ENCODE results near the gene CAMK1D.

CAMK1D gene

DNA sequence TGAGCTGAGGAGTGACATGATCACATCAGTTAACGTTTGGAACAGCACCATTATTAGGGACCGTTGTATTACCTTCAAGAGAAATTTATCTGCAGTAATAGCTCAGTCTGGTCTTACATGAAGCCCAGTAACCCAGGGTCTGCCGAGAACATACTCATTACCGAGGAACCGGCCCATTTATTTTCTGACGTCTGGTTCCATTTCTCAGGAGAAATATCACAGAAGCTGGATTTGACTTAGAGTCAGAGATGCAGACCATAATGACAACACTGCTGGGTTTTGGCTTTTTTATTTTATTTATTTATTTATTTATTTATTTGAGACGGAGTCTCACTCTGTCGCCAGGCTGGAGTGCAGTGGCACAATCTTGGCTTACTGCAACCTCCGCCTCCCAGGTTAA is 489.0 kb downstream of the CAMK1D start:
- H3K27me3 ChIP-seq (ENCODE audit: insufficient read depth, low read length): no peaks in the 10 kb centered on the region
- H2AFZ ChIP-seq (ENCODE audit: low read length, unreplicated experiment): no peak overlapping the region

DNA sequence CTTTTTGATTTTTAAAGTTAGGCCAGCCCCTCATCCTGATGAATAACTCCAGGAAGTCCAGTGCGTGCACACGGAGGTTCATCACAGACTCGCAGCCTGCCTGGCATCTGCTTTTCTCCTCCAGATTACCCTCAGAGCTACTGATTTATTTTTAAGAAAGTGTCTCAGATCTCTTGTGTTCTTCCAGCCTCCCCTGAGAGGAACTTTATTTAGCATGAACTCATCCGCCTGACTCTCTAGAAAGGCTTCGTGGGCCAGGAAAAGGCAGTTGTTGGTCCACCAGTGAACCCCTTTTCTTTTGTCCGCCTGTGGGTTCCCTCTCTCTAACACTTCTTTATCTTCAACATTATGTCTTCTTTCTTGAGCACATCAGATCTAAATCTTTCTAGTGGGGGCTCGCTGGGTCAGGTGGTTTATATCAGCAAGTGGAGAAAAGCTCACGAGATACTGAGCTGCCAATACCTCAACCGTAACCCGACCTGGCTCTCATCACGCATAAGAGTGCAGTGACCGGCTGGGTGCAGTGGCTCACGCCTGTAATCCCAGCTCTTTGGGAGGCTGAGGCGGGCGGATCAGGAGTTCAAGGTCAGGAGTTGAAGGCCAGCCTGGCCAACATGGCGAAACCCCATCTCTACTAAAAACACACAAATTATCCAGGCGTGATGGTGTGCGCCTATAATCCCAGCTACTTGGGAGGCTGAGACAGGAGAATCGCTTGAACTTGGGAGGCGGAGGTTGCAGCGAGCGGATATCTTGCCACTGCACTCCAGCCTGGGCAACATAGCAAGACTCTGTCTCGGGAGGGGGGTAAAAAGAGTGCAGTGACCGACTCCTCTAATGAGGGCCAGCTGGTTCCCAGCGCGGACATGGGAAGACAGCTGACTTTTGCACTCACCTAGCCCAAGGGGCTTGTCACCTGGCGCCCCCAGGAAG is 489.9 kb downstream of the CAMK1D start:
- peaks cover 12% of the 10 kb centered on the region for H3K4me1 ChIP-seq (ENCODE audit: control insufficient read depth, insufficient read depth, low read length, unreplicated experiment)
- no peak overlapping the region for H3K27ac ChIP-seq (ENCODE audit: low read depth, low read length)
- H3K4me3 ChIP-seq (ENCODE audit: low read depth, low read length): no peak overlapping the region
- H2AFZ ChIP-seq (ENCODE audit: low read length, unreplicated experiment): no peak overlapping the region
- H3K79me2 ChIP-seq (ENCODE audit: control insufficient read depth, insufficient read depth, low read length, unreplicated experiment): no peaks in the 10 kb centered on the region
- H3K27me3 ChIP-seq (ENCODE audit: insufficient read depth, low read length): no peaks in the 10 kb centered on the region
- H3K36me3 ChIP-seq (ENCODE audit: insufficient read depth, low read length): no peaks in the 10 kb centered on the region

More for the DNA sequence above, 489.0 kb downstream of the CAMK1D start:
- Histone ChIP-seq H3K79me2 (ENCODE audit: control insufficient read depth, insufficient read depth, low read length, unreplicated experiment) (no peaks in the 10 kb centered on the region), H3K4me3 (ENCODE audit: low read depth, low read length) (no peak overlapping the region), H3K4me1 (ENCODE audit: control insufficient read depth, insufficient read depth, low read length, unreplicated experiment) (peaks cover 12% of the 10 kb centered on the region), H3K36me3 (ENCODE audit: insufficient read depth, low read length) (no peaks in the 10 kb centered on the region), H3K27ac (ENCODE audit: low read depth, low read length) (no peak overlapping the region)

DNA sequence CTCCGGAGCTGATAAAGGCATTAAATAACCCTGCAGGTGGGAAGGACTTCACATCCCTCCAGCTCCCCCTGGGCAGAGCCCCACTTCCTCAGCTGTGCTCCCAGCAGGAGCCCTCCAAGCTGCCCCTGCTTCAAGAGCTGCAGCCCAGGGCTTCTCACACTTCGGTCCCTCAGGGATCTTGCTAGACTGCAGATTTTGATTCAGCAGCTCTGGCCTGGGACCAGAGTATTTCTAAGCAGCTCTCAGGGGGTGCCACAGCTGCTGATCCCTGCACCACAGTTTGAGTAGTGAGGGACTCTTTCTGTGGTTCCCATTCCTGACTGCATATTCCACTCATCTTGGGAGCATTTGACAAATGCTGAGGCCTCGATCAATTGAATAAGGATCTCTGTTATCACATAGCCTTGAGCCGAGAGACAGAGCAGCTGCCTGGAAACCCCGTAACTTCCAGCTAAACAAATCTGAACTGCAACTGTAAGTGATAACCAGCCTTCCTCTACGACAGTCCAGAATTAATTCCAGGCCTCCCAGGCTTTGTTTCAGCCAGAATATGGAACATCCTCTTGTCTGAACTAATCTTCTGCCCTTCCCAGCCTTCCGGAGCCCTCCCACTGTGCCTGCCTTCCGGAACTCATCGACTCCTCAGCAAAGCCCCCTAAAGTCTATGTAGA is 490.7 kb downstream of the CAMK1D start:
- H3K27ac ChIP-seq (ENCODE audit: low read depth, low read length): no peak overlapping the region
- no peak overlapping the region for H3K4me3 ChIP-seq (ENCODE audit: low read depth, low read length)
- H2AFZ ChIP-seq (ENCODE audit: low read length, unreplicated experiment): no peak overlapping the region
- H3K36me3 ChIP-seq (ENCODE audit: insufficient read depth, low read length): no peaks in the 10 kb centered on the region
- H3K79me2 ChIP-seq (ENCODE audit: control insufficient read depth, insufficient read depth, low read length, unreplicated experiment): no peaks in the 10 kb centered on the region
- peaks cover 19% of the 10 kb centered on the region for H3K4me1 ChIP-seq (ENCODE audit: control insufficient read depth, insufficient read depth, low read length, unreplicated experiment)
- no peaks in the 10 kb centered on the region for H3K27me3 ChIP-seq (ENCODE audit: insufficient read depth, low read length)

DNA sequence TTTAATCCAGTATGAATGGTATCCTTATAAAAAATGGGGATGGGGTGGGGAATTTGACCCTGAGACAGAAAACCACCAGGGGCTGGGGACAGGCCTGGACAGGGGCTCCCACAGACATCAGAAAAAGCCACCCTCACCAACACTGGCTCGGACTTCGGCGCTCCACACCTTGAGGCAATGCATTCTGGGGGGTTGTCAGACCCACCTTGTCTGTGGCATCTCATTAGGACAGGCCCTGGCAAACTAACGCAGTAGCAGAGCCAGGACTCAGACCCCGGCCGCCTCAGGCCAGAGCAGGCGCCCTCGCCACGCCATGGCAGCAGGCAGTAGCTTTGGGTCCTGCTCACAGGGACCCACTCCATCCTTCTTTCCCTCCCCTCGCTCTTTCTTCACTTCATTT is 492.1 kb downstream of the CAMK1D start:
- Histone ChIP-seq H3K4me3 (ENCODE audit: low read depth, low read length) (no peak overlapping the region), H3K27ac (ENCODE audit: low read depth, low read length) (no peak overlapping the region), H3K36me3 (ENCODE audit: insufficient read depth, low read length) (no peaks in the 10 kb centered on the region), H3K79me2 (ENCODE audit: control insufficient read depth, insufficient read depth, low read length, unreplicated experiment) (no peaks in the 10 kb centered on the region), H3K4me1 (ENCODE audit: control insufficient read depth, insufficient read depth, low read length, unreplicated experiment) (peaks cover 18% of the 10 kb centered on the region), H2AFZ (ENCODE audit: low read length, unreplicated experiment) (no peak overlapping the region), H3K27me3 (ENCODE audit: insufficient read depth, low read length) (no peaks in the 10 kb centered on the region)

DNA sequence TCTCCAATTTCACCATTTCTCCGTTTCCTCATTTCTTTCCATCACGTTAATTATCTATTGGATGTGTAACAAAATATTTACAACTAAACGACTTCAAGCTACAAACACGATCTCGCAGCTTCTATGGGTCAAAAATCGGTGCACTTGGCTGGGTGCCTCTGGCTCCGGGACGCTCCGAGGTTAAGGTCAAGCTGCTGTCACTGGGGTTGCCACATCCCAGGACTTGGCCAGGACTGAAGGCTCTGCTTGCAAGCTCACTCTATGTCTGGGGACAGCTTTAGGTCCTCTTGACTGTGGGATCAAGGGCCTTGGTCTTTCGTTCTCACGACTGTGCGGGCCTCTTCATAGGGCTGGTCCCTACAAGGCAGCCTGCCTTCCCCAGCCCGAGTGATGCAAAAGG is 492.5 kb downstream of the CAMK1D start:
- H3K79me2 ChIP-seq (ENCODE audit: control insufficient read depth, insufficient read depth, low read length, unreplicated experiment): no peaks in the 10 kb centered on the region
- no peak overlapping the region for H3K4me3 ChIP-seq (ENCODE audit: low read depth, low read length)
- H3K4me1 ChIP-seq (ENCODE audit: control insufficient read depth, insufficient read depth, low read length, unreplicated experiment): peaks cover 21% of the 10 kb centered on the region
- H3K36me3 ChIP-seq (ENCODE audit: insufficient read depth, low read length): no peaks in the 10 kb centered on the region
- no peak overlapping the region for H3K27ac ChIP-seq (ENCODE audit: low read depth, low read length)
- no peaks in the 10 kb centered on the region for H3K27me3 ChIP-seq (ENCODE audit: insufficient read depth, low read length)
- no peak overlapping the region for H2AFZ ChIP-seq (ENCODE audit: low read length, unreplicated experiment)

DNA sequence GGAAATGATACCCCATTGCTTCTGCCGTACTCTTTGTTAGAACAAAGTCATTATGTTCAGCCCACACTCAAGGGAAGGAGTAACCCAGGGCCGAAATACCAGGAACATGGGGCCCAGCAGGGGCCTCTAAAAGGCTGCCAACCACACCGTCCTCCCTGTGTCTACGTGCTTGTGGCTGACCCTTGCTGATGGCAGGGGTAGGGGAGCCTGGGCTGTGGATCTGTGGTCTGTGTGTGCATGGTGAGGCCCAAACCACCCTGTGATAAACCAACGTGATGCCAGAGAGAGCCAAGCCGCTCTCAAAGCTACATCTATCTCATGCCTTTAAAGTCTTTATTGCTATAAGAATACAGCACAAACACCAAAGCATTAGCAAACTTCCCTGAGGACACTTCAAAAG is 493.0 kb downstream of the CAMK1D start:
- H3K4me1 ChIP-seq (ENCODE audit: control insufficient read depth, insufficient read depth, low read length, unreplicated experiment): peaks cover 21% of the 10 kb centered on the region
- H2AFZ ChIP-seq (ENCODE audit: low read length, unreplicated experiment): no peak overlapping the region
- no peaks in the 10 kb centered on the region for H3K36me3 ChIP-seq (ENCODE audit: insufficient read depth, low read length)
- no peak overlapping the region for H3K27ac ChIP-seq (ENCODE audit: low read depth, low read length)
- H3K27me3 ChIP-seq (ENCODE audit: insufficient read depth, low read length): no peaks in the 10 kb centered on the region
- no peak overlapping the region for H3K4me3 ChIP-seq (ENCODE audit: low read depth, low read length)
- H3K79me2 ChIP-seq (ENCODE audit: control insufficient read depth, insufficient read depth, low read length, unreplicated experiment): no peaks in the 10 kb centered on the region

DNA sequence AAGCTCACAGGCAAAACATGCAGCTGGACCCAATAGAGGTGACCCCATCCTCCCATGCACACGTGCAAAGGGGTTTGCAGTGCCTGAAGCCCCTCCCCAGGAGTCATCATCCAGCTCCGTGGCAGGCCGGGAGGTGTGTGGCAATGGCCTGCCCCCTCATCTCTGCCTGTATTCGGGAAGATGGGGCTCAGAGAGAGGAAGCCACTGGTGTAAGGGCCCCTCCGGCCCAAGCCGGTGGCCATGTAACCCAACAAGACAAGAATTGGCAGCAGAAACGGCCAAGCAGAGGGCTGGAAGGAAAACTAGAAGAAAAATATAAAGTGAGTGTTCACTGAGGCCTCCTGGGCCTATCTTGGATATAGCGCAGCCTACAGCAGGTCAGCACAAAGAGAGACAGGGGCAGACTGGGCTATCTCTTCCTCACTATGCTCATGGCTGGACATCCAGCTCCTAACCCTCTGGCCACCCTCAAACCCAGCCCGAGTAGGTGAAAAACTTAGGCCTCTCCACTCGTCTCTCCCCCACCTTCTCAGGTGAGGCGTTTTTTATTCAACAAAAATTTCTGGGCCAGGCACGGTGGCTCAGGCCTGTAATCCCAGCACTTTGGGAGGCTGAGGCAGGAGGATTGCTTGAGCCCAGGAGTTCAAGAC is 494.1 kb downstream of the CAMK1D start:
- H3K4me3 ChIP-seq (ENCODE audit: low read depth, low read length): no peak overlapping the region
- peaks cover under 1% of the 10 kb centered on the region; the same call in 1 of the 2 replicates for H3K27me3 ChIP-seq (ENCODE audit: insufficient read depth, low read length)
- H3K4me1 ChIP-seq (ENCODE audit: control insufficient read depth, insufficient read depth, low read length, unreplicated experiment): peaks cover 21% of the 10 kb centered on the region
- H2AFZ ChIP-seq (ENCODE audit: low read length, unreplicated experiment): no peak overlapping the region
- H3K27ac ChIP-seq (ENCODE audit: low read depth, low read length): no peak overlapping the region
- no peaks in the 10 kb centered on the region for H3K36me3 ChIP-seq (ENCODE audit: insufficient read depth, low read length)
- no peaks in the 10 kb centered on the region for H3K79me2 ChIP-seq (ENCODE audit: control insufficient read depth, insufficient read depth, low read length, unreplicated experiment)

DNA sequence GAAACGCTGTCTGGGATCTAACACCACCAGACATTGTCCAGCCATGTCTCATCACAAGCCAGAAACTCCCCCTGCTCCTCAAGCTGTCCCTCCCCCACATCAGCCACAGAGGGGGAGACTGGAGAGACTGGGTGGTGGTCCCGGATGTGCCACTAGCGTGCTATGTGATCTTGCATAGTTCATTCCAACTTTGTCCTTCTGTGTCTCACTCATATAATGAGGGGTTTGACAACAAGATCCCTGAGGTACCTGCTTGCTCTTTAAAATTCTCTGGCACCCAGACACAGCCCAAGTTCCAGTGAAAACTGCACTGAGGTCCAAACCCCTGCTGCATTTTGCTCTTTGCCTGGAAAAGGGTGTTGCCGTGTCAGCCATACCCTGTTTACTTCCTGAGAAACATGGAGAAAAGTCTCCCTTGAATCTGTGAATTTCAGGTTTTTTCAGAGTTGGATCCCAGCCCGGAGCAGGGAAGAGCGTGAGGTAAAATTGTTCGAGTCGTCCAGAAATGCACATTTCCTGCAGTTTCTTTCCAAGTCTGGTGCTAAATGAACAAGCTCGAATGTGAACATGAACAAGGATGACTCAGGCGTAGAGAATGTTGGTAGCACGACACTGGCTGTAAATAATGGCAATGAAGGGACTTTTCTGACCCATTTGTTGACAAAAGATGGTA is 495.6 kb downstream of the CAMK1D start:
- Histone ChIP-seq H2AFZ (ENCODE audit: low read length, unreplicated experiment) (peak overlapping the region; percentile 6), H3K4me3 (ENCODE audit: low read depth, low read length) (peak overlapping the region; percentile 6; the same call in 1 of the 2 replicates), H3K4me1 (ENCODE audit: control insufficient read depth, insufficient read depth, low read length, unreplicated experiment) (peaks cover 21% of the 10 kb centered on the region), H3K27ac (ENCODE audit: low read depth, low read length) (peak overlapping the region; percentile 35), H3K79me2 (ENCODE audit: control insufficient read depth, insufficient read depth, low read length, unreplicated experiment) (no peaks in the 10 kb centered on the region), H3K36me3 (ENCODE audit: insufficient read depth, low read length) (no peaks in the 10 kb centered on the region), H3K27me3 (ENCODE audit: insufficient read depth, low read length) (peaks cover 11% of the 10 kb centered on the region; the same call in 1 of the 2 replicates)

DNA sequence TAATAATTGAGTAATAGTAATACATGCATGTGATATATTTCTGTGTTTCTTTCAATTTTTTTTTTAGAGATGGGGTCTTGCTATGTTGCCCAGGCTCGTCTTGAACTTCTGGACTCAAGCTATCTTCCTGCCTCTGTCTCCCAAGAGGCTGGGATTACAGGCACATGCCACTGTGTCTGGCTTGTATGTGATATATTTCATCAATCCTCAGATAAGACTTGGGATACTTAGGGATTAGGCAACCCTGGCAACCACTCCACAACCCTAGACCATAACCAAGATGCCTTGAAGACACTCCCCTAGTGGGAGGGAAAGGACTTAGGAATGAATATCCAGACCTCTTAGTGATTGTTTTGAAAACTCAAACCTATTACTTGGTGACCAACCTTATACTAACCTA is 497.4 kb downstream of the CAMK1D start:
- Histone ChIP-seq H2AFZ (ENCODE audit: low read length, unreplicated experiment) (no peak overlapping the region), H3K27me3 (ENCODE audit: insufficient read depth, low read length) (peaks cover 15% of the 10 kb centered on the region; the same call in 1 of the 2 replicates), H3K4me3 (ENCODE audit: low read depth, low read length) (no peak overlapping the region)

DNA sequence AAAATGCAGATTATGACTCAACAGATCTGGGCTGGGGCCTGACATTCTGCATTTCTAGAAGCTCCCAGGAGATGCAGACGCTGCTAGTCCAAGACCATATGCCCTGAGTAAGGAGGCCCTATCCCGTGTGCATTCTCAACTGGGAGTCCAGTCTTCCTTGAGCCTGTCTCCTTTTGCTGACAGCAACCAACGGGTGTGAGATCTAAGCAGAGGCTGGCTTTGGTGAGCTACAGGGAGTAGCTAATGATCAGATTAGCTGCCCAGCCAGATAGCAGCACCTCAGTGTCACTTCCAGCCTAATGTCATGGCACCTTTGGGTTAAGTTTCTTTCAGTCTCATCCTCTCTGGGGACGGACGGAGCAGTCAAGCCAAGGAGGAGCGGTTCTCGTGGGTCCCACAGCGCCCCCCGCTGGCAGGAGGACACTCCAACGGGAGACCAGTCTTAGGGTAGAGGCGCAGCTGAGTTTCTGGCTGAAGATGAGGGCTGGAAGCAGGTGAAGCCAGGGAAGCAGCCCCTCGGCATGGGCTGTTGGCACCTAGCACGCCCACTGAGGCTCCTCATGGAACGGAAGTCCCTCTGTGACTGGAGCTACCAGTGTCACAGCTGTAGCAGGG is 498.1 kb downstream of the CAMK1D start:
- Histone ChIP-seq H3K4me3 (ENCODE audit: low read depth, low read length) (no peak overlapping the region), H3K36me3 (ENCODE audit: insufficient read depth, low read length) (no peaks in the 10 kb centered on the region), H3K4me1 (ENCODE audit: control insufficient read depth, insufficient read depth, low read length, unreplicated experiment) (peaks cover 21% of the 10 kb centered on the region), H3K27me3 (ENCODE audit: insufficient read depth, low read length) (peaks cover 15% of the 10 kb centered on the region; the same call in 1 of the 2 replicates), H2AFZ (ENCODE audit: low read length, unreplicated experiment) (no peak overlapping the region), H3K27ac (ENCODE audit: low read depth, low read length) (no peak overlapping the region), H3K79me2 (ENCODE audit: control insufficient read depth, insufficient read depth, low read length, unreplicated experiment) (no peaks in the 10 kb centered on the region)

More for the DNA sequence above, 497.4 kb downstream of the CAMK1D start:
- H3K4me1 ChIP-seq (ENCODE audit: control insufficient read depth, insufficient read depth, low read length, unreplicated experiment): peaks cover 21% of the 10 kb centered on the region
- H3K27ac ChIP-seq (ENCODE audit: low read depth, low read length): no peak overlapping the region
- H3K36me3 ChIP-seq (ENCODE audit: insufficient read depth, low read length): no peaks in the 10 kb centered on the region
- H3K79me2 ChIP-seq (ENCODE audit: control insufficient read depth, insufficient read depth, low read length, unreplicated experiment): no peaks in the 10 kb centered on the region

Data from ACC112 (cell line).